Inflammatory macrophage (primary cell): ENCODE data around the gene IFT22.
"Not testable (repeated sequence)": the region's sequence is repeated elsewhere in the genome, so short reads cannot be mapped to it uniquely, and the experiment has no call there.

Experiments used
- DNase-seq, 2 donors: peaks; one replicate each; pipeline ENCODE4 v3.0.0-alpha.2; 2020 to 2022
- total RNA-seq, 18 experiments: gene quantifications; one replicate each; lab custom pipeline; 2026; ENCODE audit warnings: mixed read lengths in 6 of 18, inconsistent platforms in 2 of 18; lab: John Stamatoyannopoulos, UW

IFT22 gene
- total RNA-seq = 1.2 to 5.5 (median 4.0) reads per million in 18 experiments

- DNase-seq = peak; percentile 90 to 96
Measured at GRCh38 chr7:101321491-101322401, at the start of gene IFT22. TSS of gene IFT22 (minus strand) at chr7:101321812. CDS start at chr7:101321709, 103 bp downstream.

GRCh38 chr7:101370836-101371235 is 49.2 kb upstream of the IFT22 start:
- DNase-seq = peak; percentile 44 to 71

GRCh38 chr7:101368422-101369165 is 47.0 kb upstream of the IFT22 start:
- no peak for DNase-seq

- no peak for DNase-seq
Measured at GRCh38 chr7:101367676-101368075, 46.1 kb upstream of the IFT22 start.

- no peak for DNase-seq
Measured at GRCh38 chr7:101365956-101366355, 44.3 kb upstream of the IFT22 start.

- DNase-seq = peak; percentile 67 to 73
Measured at GRCh38 chr7:101363734-101364374, 42.2 kb upstream of the IFT22 start.

GRCh38 chr7:101363196-101363733 is 41.7 kb upstream of the IFT22 start:
- no peak for DNase-seq

GRCh38 chr7:101362334-101363195 is 41.0 kb upstream of the IFT22 start, which contains the start of gene COL26A1:
TSS of gene COL26A1 (plus strand) at chr7:101362875. CDS start at chr7:101363033, 158 bp downstream.
- peak in 1 of 2 donors; percentile 34 for DNase-seq

- DNase-seq = no peak
Measured at GRCh38 chr7:101357433-101357832, 35.8 kb upstream of the IFT22 start.

GRCh38 chr7:101352920-101353308 is 31.3 kb upstream of the IFT22 start:
- DNase-seq = no peak

- not testable (repeated sequence) for DNase-seq
Measured at GRCh38 chr7:101349300-101349699, 27.7 kb upstream of the IFT22 start.

- DNase-seq = not testable (repeated sequence)
Measured at GRCh38 chr7:101348456-101349067, 26.9 kb upstream of the IFT22 start.

- no peak for DNase-seq
Measured at GRCh38 chr7:101347477-101347876, 25.9 kb upstream of the IFT22 start.

- no peak for DNase-seq
Measured at GRCh38 chr7:101342892-101343291, 21.3 kb upstream of the IFT22 start.

- DNase-seq = no peak
Measured at GRCh38 chr7:101340379-101340778, 18.8 kb upstream of the IFT22 start.

- DNase-seq = peak; percentile 15 to 31
Measured at GRCh38 chr7:101333912-101334311, 12.3 kb upstream of the IFT22 start.

- DNase-seq = no peak
Measured at GRCh38 chr7:101332026-101332425, 10.4 kb upstream of the IFT22 start.

GRCh38 chr7:101330011-101330484 is 8.4 kb upstream of the IFT22 start:
- DNase-seq = no peak

- DNase-seq = no peak
Measured at GRCh38 chr7:101328159-101328558, 6.5 kb upstream of the IFT22 start.

GRCh38 chr7:101319401-101319800 is 2.2 kb downstream of the IFT22 start:
- DNase-seq = no peak

GRCh38 chr7:101315336-101315735 is 6.3 kb downstream of the IFT22 start:
- peak; percentile 63 to 65 for DNase-seq
